KMS-11 (cell line): ENCODE results near the gene MYH7B.

ENCODE experiments used
- H2AFZ ChIP-seq: fragments of 200-600 bp; sonication (generic); 2 replicates; pipeline ENCODE4 v1.6.1; 2016; ENCODE audit warnings: antibody characterized with exemption, mixed run types, low read depth
- H3K27ac ChIP-seq: fragments of 200-600 bp; sonication (generic); 2 replicates; pipeline ENCODE4 v1.6.1; 2016; ENCODE audit warnings: mild to moderate bottlenecking, mixed run types
- H3K27me3 ChIP-seq: fragments of 200-600 bp; sonication (generic); 2 replicates; pipeline ENCODE4 v1.6.1; 2017; ENCODE audit warnings: mild to moderate bottlenecking, low read depth, mixed run types, moderate library complexity; ENCODE audit not compliant: insufficient read depth
- H3K36me3 ChIP-seq: fragments of 200-600 bp; sonication (generic); 2 replicates; pipeline ENCODE4 v1.6.1; 2017; ENCODE audit warnings: mild to moderate bottlenecking, mixed run types; ENCODE audit not compliant: insufficient read depth
- H3K4me1 ChIP-seq: fragments of 200-600 bp; sonication (generic); 2 replicates; pipeline ENCODE4 v1.6.1; 2016; ENCODE audit warnings: mild to moderate bottlenecking, low read depth, mixed run types; ENCODE audit not compliant: poor library complexity, severe bottlenecking
- H3K4me2 ChIP-seq: fragments of 200-600 bp; sonication (generic); 2 replicates; pipeline ENCODE4 v1.7.0; 2016; ENCODE audit warnings: mild to moderate bottlenecking, mixed run types
- H3K4me3 ChIP-seq: fragments of 200-600 bp; sonication (generic); IDR thresholded peaks from 2 replicates; pipeline ENCODE4 v1.6.1; 2017; ENCODE audit warnings: low read depth, low read length, mixed read lengths; ENCODE audit not compliant: insufficient read depth
- H3K79me2 ChIP-seq: fragments of 200-600 bp; sonication (generic); 2 replicates; pipeline ENCODE4 v1.6.1; 2016; ENCODE audit warnings: low read depth, mixed run types; ENCODE audit not compliant: insufficient read depth
- H3K9ac ChIP-seq: fragments of 200-600 bp; sonication (generic); 2 replicates; pipeline ENCODE4 v1.6.1; 2016; ENCODE audit warnings: mild to moderate bottlenecking, mixed run types
- H4K20me1 ChIP-seq: fragments of 200-600 bp; sonication (generic); 2 replicates; pipeline ENCODE4 v1.6.1; 2016; ENCODE audit warnings: mild to moderate bottlenecking, mixed run types; ENCODE audit not compliant: insufficient read depth
- CTCF ChIP-seq: fragments of 200-600 bp; sonication (generic); conservative IDR thresholded peaks from 2 replicates; pipeline ENCODE4 v1.6.1; 2017; ENCODE audit warnings: low read depth, mild to moderate bottlenecking, antibody characterized with exemption, low read length, moderate library complexity, mixed read lengths

The MYH7B gene

GRCh38 chr20:34923414-34923813 is 32.3 kb upstream of the MYH7B start:
- H3K4me3 ChIP-seq: no peak overlapping the region
- no peak overlapping the region for H3K9ac ChIP-seq
- no peaks in the 10 kb centered on the region for H4K20me1 ChIP-seq
- H3K4me1 ChIP-seq: no peaks in the 10 kb centered on the region
- no peak overlapping the region for H3K27ac ChIP-seq
- no peaks in the 10 kb centered on the region for H3K79me2 ChIP-seq
- H3K36me3 ChIP-seq: no peaks in the 10 kb centered on the region
- no peak overlapping the region for H3K4me2 ChIP-seq
- H2AFZ ChIP-seq: no peak overlapping the region
- no peak for TF ChIP-seq CTCF
- no peaks in the 10 kb centered on the region for H3K27me3 ChIP-seq

DNA sequence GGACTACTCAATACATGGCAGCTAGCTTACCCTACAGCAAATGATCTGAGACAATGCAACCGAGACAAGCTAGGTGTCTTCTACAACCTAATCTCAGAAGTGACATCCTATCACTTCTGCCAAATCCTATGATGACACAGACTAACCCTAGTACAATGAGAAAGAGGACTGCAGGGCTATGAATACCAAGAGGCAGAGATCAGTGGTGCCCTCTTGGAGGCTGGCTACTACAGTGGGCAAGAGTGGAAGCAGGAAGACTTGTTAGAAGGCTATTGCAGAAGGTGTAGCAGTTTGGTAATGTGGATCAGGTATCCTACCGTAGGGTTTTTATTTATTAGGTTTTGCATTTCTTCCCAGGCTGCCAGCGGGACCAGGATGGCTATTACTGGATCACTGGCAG is 30.3 kb upstream of the MYH7B start:
- Histone ChIP-seq H3K4me3 (no peak overlapping the region), H3K4me1 (no peaks in the 10 kb centered on the region), H3K27me3 (no peaks in the 10 kb centered on the region), H3K27ac (no peak overlapping the region), H3K4me2 (no peak overlapping the region), H4K20me1 (no peaks in the 10 kb centered on the region), H3K9ac (no peak overlapping the region), H3K79me2 (no peaks in the 10 kb centered on the region), H2AFZ (no peak overlapping the region), H3K36me3 (no peaks in the 10 kb centered on the region)
- no peak for TF ChIP-seq CTCF

DNA sequence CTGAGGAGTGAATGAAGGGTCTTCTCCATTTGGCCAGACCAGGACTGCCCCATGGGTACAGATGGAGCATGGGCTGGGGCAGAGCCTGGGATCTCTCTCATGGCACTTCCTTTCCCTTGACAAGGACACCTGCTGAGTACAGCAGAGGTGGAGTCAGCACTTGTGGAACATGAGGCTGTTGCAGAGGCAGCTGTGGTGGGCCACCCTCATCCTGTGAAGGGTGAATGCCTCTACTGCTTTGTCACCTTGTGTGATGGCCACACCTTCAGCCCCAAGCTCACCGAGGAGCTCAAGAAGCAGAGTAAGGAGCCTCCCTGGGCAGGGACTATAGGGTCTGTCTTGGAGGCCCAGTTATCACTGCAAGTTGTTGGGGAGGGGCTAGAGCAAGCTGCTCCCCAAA is 29.7 kb upstream of the MYH7B start:
- no peak overlapping the region for H3K4me2 ChIP-seq
- H3K4me3 ChIP-seq: no peak overlapping the region
- no peak overlapping the region for H2AFZ ChIP-seq
- no peaks in the 10 kb centered on the region for H3K27me3 ChIP-seq
- H3K79me2 ChIP-seq: no peaks in the 10 kb centered on the region
- H3K9ac ChIP-seq: no peak overlapping the region
- no peaks in the 10 kb centered on the region for H3K36me3 ChIP-seq
- no peak for TF ChIP-seq CTCF
- H3K4me1 ChIP-seq: no peaks in the 10 kb centered on the region
- no peak overlapping the region for H3K27ac ChIP-seq
- no peaks in the 10 kb centered on the region for H4K20me1 ChIP-seq

GRCh38 chr20:34926581-34926980 is 29.1 kb upstream of the MYH7B start:
- Histone ChIP-seq H3K4me1 (no peaks in the 10 kb centered on the region), H4K20me1 (no peaks in the 10 kb centered on the region), H3K79me2 (no peaks in the 10 kb centered on the region), H3K4me2 (no peak overlapping the region), H3K27ac (no peak overlapping the region), H3K27me3 (no peaks in the 10 kb centered on the region), H3K4me3 (no peak overlapping the region), H3K36me3 (no peaks in the 10 kb centered on the region), H2AFZ (no peak overlapping the region), H3K9ac (no peak overlapping the region)
- no peak for TF ChIP-seq CTCF

GRCh38 chr20:34927736-34928135 is 27.9 kb upstream of the MYH7B start:
- Histone ChIP-seq H3K27me3 (no peaks in the 10 kb centered on the region), H3K79me2 (no peaks in the 10 kb centered on the region), H3K9ac (no peak overlapping the region), H3K27ac (no peak overlapping the region), H3K4me2 (no peak overlapping the region), H3K4me1 (no peaks in the 10 kb centered on the region), H2AFZ (no peak overlapping the region), H4K20me1 (no peaks in the 10 kb centered on the region), H3K36me3 (no peaks in the 10 kb centered on the region), H3K4me3 (no peak overlapping the region)
- no peak for TF ChIP-seq CTCF
